NCI-H446 treated with DMSO at 0.1 percent for 48 hours (cell line): ENCODE results near the gene INSYN2B.

Experiments
- DNase-seq: peaks from one replicate; lab custom pipeline; 2025; lab: John Stamatoyannopoulos, UW

INSYN2B gene

DNA sequence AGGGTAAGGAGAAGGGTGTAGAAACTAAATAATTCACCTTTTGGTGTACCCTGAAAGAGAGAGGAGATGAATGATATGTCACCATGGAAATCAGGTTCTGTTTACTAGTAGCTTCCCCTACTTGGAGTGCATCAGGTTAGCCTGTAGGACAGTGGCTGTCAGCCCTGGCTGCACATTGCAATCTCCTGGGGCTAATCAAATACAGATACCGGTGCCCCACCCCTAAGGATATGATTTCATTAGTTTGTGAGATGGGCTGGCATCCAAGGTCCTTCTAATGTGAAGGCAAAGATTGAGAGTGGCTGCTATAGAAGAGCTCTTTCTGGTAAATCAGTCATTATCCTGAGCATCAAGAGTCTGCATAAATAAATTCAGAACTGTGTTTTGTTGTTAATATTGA is 47.2 kb downstream of the INSYN2B start:
- DNase-seq = no peak

DNA sequence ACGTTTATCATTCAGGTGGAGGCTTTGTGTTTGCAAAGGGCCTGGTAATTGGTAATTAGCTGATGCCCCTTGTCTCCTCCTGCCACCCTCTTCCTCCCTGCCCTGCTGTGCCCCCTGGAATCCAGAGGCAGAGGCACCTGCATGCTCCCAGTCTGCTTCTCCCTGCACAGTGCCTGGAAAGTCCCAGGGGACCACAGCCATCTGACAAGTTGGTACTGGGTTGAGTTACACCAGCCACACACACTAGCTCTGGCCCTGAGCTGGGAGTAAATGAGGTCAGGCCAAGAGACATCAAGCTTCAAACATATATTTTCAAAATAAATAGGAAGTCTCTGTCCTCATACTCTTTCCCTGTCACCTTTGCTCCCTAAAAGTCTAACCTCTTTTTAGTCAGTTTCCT is 56.3 kb downstream of the INSYN2B start:
- no peak for DNase-seq

DNA sequence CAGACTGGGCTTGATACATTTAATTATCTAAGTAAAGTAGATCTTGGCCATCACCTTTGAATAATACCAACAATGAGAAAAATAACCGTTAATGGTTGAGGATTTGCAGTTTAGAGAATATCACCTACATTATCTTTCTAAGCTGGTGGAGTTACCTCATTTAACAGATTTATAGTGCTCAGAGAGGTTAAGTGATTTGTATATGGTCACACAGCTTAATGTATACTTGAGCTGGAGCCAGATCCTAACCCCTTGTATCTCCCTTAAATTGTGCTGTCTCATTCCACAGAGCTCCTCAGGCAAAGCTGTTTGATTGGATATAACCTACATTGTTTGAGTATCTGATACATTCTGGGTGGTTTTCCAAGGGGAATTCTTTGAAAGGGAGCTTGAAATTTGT is 57.8 kb downstream of the INSYN2B start:
- no peak for DNase-seq

GRCh38 chr5:169921949-169922348 is 58.3 kb downstream of the INSYN2B start:
- DNase-seq = no peak

GRCh38 chr5:169921384-169921783 is 58.9 kb downstream of the INSYN2B start:
- DNase-seq = no peak

GRCh38 chr5:169920474-169920873 is 59.8 kb downstream of the INSYN2B start:
- DNase-seq = no peak

DNA sequence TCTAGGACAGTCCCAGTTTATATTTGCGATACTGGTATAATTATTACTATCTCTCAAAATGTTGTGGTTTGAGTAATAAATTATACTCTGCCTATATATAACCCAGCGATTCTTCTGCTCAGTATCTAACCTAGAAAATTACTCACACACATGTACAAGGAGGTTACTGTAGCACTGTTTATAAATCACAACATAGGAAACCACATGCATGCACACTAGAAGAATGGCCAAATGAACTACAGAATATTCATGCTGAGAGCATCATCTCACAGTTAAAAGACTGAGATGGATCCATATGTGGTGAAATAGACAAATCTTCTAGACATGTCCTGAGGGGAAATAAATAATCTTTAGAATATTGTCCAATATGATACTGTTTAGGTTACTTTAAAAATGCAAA is 62.1 kb downstream of the INSYN2B start:
- DNase-seq = no peak

DNA sequence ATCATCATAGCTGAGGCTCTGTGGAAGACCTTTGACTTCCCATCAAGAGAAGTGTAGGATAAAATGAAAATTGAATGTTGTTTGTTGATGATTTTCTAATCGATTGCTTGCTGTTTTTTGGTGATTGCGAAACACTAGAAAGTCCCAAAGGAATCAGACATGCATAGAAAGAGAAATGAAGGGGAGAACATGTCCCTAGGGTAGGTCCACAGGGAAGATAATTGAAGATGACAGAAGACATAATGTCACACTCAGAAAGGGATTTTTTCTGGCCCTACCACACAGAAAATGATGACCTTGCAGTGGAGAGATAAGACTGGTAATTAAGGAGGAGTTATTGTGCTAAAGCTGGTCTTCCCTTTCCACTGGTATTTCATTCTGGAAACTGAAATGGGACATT is 62.8 kb downstream of the INSYN2B start:
- no peak for DNase-seq

DNA sequence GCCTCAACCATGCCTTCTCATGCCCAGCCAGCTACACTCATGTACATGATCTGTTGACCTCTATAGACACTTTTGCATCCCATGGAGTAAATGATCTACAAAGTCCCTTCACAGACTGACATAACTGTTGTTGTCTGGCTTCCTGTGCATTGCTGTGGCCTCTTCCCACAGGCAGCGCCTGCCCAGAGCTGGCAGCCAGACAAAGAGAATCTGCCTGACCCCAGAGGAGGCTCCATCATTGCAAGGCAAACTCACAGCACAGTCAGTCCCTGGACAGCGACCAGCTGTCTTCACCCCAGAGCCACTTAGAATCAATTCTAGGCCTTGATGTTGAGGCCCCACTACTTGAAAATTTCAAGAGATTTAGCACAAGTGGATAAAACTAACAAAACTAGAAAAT is 65.5 kb downstream of the INSYN2B start:
- DNase-seq = no peak

DNA sequence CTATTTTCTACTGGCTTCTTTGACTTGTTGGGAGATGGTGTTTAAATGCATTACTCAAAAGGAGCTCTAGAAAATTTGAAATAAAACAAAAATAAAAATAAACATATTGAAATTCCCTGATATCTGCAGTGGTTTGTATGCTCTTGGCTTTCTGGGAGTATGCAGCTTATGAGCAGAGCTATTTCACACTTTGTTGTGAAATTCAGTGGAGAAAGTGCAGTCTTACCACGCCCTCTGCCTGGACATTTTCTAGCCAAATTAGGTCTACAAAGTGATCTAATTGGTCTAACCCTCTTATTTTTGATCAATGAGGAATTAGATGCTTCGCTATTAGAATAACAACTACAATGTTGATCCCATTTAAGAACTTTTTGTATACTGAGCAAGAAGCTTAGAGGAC is 66.8 kb downstream of the INSYN2B start:
- DNase-seq = no peak

- no peak for DNase-seq
Measured at GRCh38 chr5:169911448-169912212, 68.7 kb downstream of the INSYN2B start.

DNA sequence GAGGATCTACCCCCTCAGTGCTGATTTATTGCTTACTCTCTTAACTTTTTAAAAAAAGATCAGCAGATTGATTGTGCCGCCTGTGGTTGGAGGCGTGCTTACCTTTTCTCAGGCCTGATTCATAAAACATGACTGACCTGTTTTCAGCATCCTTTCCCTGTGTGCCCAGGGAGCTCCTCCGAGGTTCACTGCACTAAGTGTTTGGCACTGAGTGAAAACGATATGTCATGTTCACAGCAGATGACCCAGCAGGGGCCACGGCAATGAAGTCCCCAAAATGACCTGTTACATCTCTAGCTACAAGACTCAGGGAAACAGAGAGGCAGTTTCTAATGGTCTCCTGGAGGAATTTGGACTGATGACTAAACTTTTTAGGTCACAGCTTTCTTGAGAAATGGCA is 69.9 kb downstream of the INSYN2B start:
- no peak for DNase-seq

DNA sequence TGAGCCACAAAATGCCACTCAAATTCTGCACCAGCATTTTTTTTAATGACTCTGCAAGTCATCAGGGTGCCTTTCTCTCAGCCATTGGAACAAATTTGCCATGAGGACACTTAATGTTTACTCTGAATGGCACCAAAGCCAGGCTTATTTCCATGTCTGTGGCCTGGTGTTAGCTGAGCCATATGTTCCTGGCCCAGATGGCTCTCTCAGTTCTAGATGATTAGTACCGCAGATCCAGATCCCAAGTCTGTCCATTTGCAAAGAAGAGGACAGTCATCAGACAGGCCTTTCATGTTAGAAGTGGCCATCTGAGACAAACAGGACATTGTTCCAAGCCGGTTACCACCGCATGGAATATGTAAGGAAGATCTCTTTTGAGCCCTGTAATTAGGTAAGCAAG is 70.3 kb downstream of the INSYN2B start:
- DNase-seq = no peak

DNA sequence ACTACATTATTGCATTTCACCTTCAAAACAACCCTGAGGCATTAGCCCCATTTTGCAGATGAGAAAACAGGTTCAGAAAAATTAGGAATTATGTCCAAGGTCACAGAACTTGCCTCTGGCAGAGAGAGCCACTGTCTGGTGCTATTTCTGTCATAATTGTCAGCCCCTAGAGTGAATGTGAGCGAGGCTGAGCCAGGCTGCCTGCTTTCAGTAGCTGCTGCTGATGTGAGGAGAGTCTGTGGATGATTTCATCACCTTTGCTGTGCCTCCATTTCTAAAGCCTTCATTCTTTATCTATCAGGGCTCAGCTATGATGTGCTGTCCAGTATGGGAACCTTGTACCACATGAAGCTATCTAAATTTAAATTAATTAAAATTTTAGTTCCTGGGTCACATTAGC is 71.4 kb downstream of the INSYN2B start:
- no peak for DNase-seq

- DNase-seq = no peak
Measured at GRCh38 chr5:169906745-169907649, 73.3 kb downstream of the INSYN2B start.

- DNase-seq = no peak
Measured at GRCh38 chr5:169905017-169905416, 75.3 kb downstream of the INSYN2B start.

GRCh38 chr5:169904508-169904907 is 75.8 kb downstream of the INSYN2B start:
- no peak for DNase-seq

- DNase-seq = no peak
Measured at GRCh38 chr5:169904059-169904458, 76.2 kb downstream of the INSYN2B start.

DNA sequence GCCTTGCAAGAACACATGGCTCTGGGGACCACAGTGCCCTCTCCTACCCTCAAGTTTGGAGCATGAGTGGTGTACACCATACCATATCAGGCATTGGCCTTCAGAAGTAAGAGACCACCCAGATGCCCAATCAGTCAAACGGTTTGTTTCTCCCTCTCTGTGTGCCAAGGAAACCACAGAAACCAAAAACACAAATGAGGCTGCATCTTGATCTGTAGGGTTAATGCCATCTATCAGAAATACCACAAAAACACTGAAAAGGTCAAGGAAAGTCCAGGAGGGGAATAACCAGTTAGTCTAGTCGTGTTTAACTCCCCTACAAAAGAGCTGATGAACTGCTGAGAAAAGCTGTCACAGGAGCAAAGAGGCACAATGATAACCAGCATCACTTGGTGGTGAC is 78.4 kb downstream of the INSYN2B start:
- no peak for DNase-seq

DNA sequence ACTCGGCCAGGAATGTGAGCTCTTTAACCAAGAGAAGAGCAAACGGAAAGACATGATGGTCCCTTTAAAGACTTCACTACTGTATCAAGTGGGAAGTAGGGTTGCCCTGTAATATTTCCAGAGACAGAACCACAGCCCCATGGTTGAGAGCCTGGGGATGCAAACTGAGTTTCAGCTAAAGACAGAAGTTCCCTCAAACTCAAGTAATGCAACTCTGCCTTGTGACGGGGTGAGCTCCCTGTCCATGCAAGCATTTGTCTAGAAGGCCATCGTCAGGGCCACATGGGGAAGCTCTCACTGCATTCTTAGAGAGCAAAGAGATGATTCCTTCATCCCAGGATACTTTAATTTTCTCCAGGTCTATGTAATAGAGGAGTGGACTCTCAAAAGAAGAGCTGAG is 82.8 kb downstream of the INSYN2B start:
- no peak for DNase-seq

GRCh38 chr5:169895926-169896325 is 84.4 kb downstream of the INSYN2B start:
- DNase-seq = no peak

DNA sequence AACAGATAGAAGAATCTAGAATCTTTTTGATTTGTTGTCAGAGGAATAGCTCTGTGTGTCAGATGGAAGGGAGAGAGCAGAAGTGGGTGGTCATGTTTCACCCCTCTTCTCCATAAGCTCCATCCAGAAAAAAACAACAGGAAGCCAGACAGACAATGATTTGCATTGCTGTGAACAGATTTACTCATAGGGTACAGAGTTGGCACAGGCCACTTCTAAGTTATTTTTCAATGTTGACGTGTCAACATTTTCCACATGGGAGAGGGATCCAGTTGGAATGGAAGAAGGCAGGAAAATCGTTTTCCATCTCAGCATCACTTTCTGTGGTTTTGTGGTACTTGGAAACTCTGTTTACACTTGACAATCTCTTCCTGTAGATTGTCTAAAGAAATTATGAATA is 86.7 kb downstream of the INSYN2B start:
- DNase-seq = no peak

DNA sequence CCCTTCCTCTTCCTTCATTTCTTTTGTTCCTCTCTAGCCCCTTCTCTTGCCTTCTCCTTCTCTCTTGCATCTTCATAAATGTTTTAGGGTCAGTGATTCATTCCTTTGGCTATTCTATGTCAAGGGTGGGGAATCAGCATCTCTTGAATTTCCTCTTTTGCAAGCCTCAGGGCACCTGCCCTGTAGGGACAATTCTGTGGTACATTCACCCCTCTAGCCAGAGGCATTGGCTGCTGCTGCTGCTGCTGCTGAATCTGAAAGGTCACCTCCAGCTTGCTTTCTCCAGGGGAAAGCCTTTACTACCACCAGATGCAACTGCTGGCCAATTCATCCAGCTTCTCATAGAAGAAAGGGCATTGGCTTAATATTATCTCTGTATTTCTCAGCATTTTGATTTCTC is 87.3 kb downstream of the INSYN2B start:
- DNase-seq = no peak
